ENCODE data around the gene AHNAK2.

- TF ChIP-seq, protein P1, sequence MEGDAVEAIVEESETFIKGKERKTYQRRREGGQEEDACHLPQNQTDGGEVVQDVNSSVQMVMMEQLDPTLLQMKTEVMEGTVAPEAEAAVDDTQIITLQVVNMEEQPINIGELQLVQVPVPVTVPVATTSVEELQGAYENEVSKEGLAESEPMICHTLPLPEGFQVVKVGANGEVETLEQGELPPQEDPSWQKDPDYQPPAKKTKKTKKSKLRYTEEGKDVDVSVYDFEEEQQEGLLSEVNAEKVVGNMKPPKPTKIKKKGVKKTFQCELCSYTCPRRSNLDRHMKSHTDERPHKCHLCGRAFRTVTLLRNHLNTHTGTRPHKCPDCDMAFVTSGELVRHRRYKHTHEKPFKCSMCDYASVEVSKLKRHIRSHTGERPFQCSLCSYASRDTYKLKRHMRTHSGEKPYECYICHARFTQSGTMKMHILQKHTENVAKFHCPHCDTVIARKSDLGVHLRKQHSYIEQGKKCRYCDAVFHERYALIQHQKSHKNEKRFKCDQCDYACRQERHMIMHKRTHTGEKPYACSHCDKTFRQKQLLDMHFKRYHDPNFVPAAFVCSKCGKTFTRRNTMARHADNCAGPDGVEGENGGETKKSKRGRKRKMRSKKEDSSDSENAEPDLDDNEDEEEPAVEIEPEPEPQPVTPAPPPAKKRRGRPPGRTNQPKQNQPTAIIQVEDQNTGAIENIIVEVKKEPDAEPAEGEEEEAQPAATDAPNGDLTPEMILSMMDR (conservative IDR thresholded peaks at IDR 0.05 in 1 of 2, IDR thresholded peaks at IDR 0.05 in 1 of 2; ENCODE audit: extremely low read depth in 1 of 2, insufficient read depth in 1 of 2, low read depth in 1 of 2, low read length in 2 of 2) = no peak
- TF ChIP-seq EZH2 (IDR thresholded peaks at IDR 0.05; ENCODE audit: borderline replicate concordance, low read length) = no peak
Observed at GRCh38 chr14:105025429-105025828, 47.3 kb upstream of the AHNAK2 start.
